Gastrocnemius medialis (tissue), 4 donors: Measurements from ENCODE around the gene CLCN6. TPM values are rescaled to one million over a fixed set of nuclear protein-coding genes. Genes with fewer than 3 reads are reported as not detected.

Experiments
- ATAC-seq, 2 donors: fragments of 150-250 bp; one replicate each; pipeline ENCODE4 v1.9.1; 2016
- DNase-seq, 2 donors: peaks; one replicate each; pipeline ENCODE4 v3.0.0-alpha.2; 2019
- H3K27ac ChIP-seq, 4 donors: fragments of 200-600 bp; sonication (generic); 1 replicate in 1 of 4; 2 replicates in 3 of 4; pipeline ENCODE4 v1.5.1; 2016 to 2018; ENCODE audit warnings: mild to moderate bottlenecking in 2 of 4, moderate library complexity in 1 of 4
- H3K27me3 ChIP-seq, 3 donors: fragments of 200-600 bp; sonication (generic) in 2 of 3; 1 replicate in 1 of 3; 2 replicates in 2 of 3; pipeline versions ENCODE4 v1.5.1 to v1.6.0; 2016 to 2019; ENCODE audit warnings: mild to moderate bottlenecking in 1 of 3, moderate library complexity in 1 of 3
- H3K36me3 ChIP-seq, 2 donors: fragments of 200-600 bp; sonication (generic) in 1 of 2; one replicate each; pipeline ENCODE4 v1.5.1; 2017 to 2018
- H3K4me1 ChIP-seq, 2 donors: fragments of 200-600 bp; sonication (generic) in 1 of 2; one replicate each; pipeline ENCODE4 v1.5.1; 2016 to 2017; ENCODE audit warnings: mild to moderate bottlenecking in 2 of 2
- H3K4me3 ChIP-seq, 4 donors: fragments of 200-600 bp; sonication (generic) in 3 of 4; 1 replicate in 1 of 4; 2 replicates in 3 of 4; pipeline ENCODE4 v1.5.1; 2016 to 2019; ENCODE audit warnings: mild to moderate bottlenecking in 2 of 4
- H3K9me3 ChIP-seq, 3 donors: fragments of 200-600 bp; sonication (generic) in 2 of 3; 1 replicate in 1 of 3; 2 replicates in 2 of 3; pipeline ENCODE4 v1.5.1; 2016 to 2019
- CTCF ChIP-seq, 5 experiments: fragments of 450-650 bp in 3 of 5; fragments of 200-600 bp in 2 of 5; sonication (generic) in 2 of 5; IDR thresholded peaks in 4 of 5; conservative IDR thresholded peaks in 1 of 5; 1 replicate in 4 of 5; 2 replicates in 1 of 5; pipeline ENCODE4 v1.5.1; 2016 to 2019; ENCODE audit warnings: antibody characterized with exemption in 5 of 5, mild to moderate bottlenecking in 3 of 5, moderate library complexity in 3 of 5
- POLR2A ChIP-seq, 2 donors: fragments of 450-650 bp; IDR thresholded peaks; one replicate each; pipeline ENCODE4 v1.6.1; 2017; ENCODE audit warnings: antibody characterized with exemption in 2 of 2, mild to moderate bottlenecking in 2 of 2, moderate library complexity in 2 of 2
- in situ Hi-C, 4 donors: fragments of 200-750 bp; cut with MboI; loops; one replicate each; pipeline versions ENCODE4 v1.15.0 to v1.8.0; 2017; ENCODE audit warnings: low sequenced_read_pairs in 4 of 4
- intact Hi-C: fragments of 100-400 bp; cut with DNase I; formaldehyde crosslinking; loops from one replicate; pipeline ENCODE4 v1.15.1; 2023; ENCODE audit warnings: low total_unique reads
- total RNA-seq, 4 donors: library from RNA; depleted of rRNA; stranded (reverse); fragments of >200 nt; gene quantifications; one replicate each; pipeline versions ENCODE4 v1.1.0 to v1.2.3, GENCODE V29; 2016

The CLCN6 gene
- total RNA-seq, 4 donors from 2014 or later = 7.1 to 11.9 (median 9.5) TPM

GRCh38 chr1:11887666-11888007, 81.6 kb downstream of the CLCN6 start:
- ATAC-seq (no peak), DNase-seq (no peak)
- Histone ChIP-seq H3K36me3 (no peaks in the 10 kb centered on the region), H3K9me3 (no peaks in the 10 kb centered on the region), H3K4me1 (peaks cover 23 to 35% of the 10 kb centered on the region in 2 donors), H3K27ac (peak overlapping the region; percentile 74 to 92 (median 80)), H3K27me3 (no peaks in the 10 kb centered on the region), H3K4me3 (no peak overlapping the region)
- intact Hi-C loops (loop anchor here (5.0 kb wide), 1 partner anchor 150 kb away; the partner anchor contains the start of gene AGTRAP), in situ Hi-C loops (no loop called here)
- TF ChIP-seq POLR2A (IDR thresholded peaks at IDR 0.05) (no peak), CTCF (IDR thresholded peaks at IDR 0.05 in 4 of 5, conservative IDR thresholded peaks at IDR 0.05 in 1 of 5) (no peak)

- ATAC-seq (no peak), DNase-seq (no peak)
- Histone ChIP-seq H3K4me1 (peaks cover 23 to 28% of the 10 kb centered on the region in 2 donors), H3K36me3 (no peaks in the 10 kb centered on the region), H3K27me3 (no peaks in the 10 kb centered on the region), H3K9me3 (no peaks in the 10 kb centered on the region), H3K4me3 (no peak overlapping the region), H3K27ac (no peak overlapping the region)
- TF ChIP-seq POLR2A (IDR thresholded peaks at IDR 0.05) = no peak
- TF ChIP-seq CTCF (IDR thresholded peaks at IDR 0.05 in 4 of 5, conservative IDR thresholded peaks at IDR 0.05 in 1 of 5) = no peak
- intact Hi-C loops = loop anchor here (5.0 kb wide), 1 partner anchor 151 kb away; the partner anchor contains the start of gene AGTRAP
- in situ Hi-C loops = no loop called here
These were observed 82.3 kb downstream of the CLCN6 start for GRCh38 chr1:11888206-11888876.

GRCh38 chr1:11888877-11889208, 82.9 kb downstream of the CLCN6 start:
- DNase-seq (no peak), ATAC-seq (no peak)
- H3K4me1 ChIP-seq = peaks cover 23 to 28% of the 10 kb centered on the region in 2 donors
- no peaks in the 10 kb centered on the region for H3K36me3 ChIP-seq
- no peaks in the 10 kb centered on the region for H3K9me3 ChIP-seq
- no peak for TF ChIP-seq CTCF (IDR thresholded peaks at IDR 0.05 in 4 of 5, conservative IDR thresholded peaks at IDR 0.05 in 1 of 5)
- no peak for TF ChIP-seq POLR2A (IDR thresholded peaks at IDR 0.05)
- in situ Hi-C loops (no loop called here), intact Hi-C loops (loop anchor here (5.0 kb wide), 1 partner anchor 152 kb away; the partner anchor contains the start of gene AGTRAP)
- no peaks in the 10 kb centered on the region for H3K27me3 ChIP-seq
- no peak overlapping the region for H3K27ac ChIP-seq
- H3K4me3 ChIP-seq = no peak overlapping the region

GRCh38 chr1:11891433-11892186, 85.6 kb downstream of the CLCN6 start:
- DNase-seq (no peak), ATAC-seq (no peak)
- in situ Hi-C loops = loop anchor here in 2 of 4 donors (10.0 kb wide), 1 partner anchor 47 kb away; the partner anchor contains the start of gene NPPA (in 2 of the 2)
- intact Hi-C loops = no loop called here
- Histone ChIP-seq H3K27ac (no peak overlapping the region), H3K4me1 (peaks cover 13 to 14% of the 10 kb centered on the region in 2 donors), H3K36me3 (no peaks in the 10 kb centered on the region), H3K9me3 (no peaks in the 10 kb centered on the region), H3K27me3 (peaks cover 0 to 6% (median 5%) of the 10 kb centered on the region in 3 donors), H3K4me3 (no peak overlapping the region)
- TF ChIP-seq POLR2A (IDR thresholded peaks at IDR 0.05) (no peak), CTCF (IDR thresholded peaks at IDR 0.05 in 4 of 5, conservative IDR thresholded peaks at IDR 0.05 in 1 of 5) (no peak)

Other genes with a start within 250 kb of the CLCN6 start
- gene FBXO2, start 151.8 kb upstream of the CLCN6 start, total RNA-seq = 10 to 100 TPM in 1 of 4 donors, 1 to 10 TPM in 3; 2.0 to 20.8 (median 4.8) TPM
- 1 to 10 TPM; 1.7 to 9.4 (median 5.4) TPM for gene FBXO44, start 151.3 kb upstream of the CLCN6 start, total RNA-seq
- gene FBXO6, start 142.0 kb upstream of the CLCN6 start, total RNA-seq = 10 to 100 TPM; 15.7 to 34.4 (median 25.5) TPM
- gene MAD2L2, start 125.0 kb upstream of the CLCN6 start, total RNA-seq = 10 to 100 TPM; 41.2 to 57.4 (median 46.9) TPM
- gene DRAXIN, start 114.5 kb upstream of the CLCN6 start, total RNA-seq = not detected
- gene AGTRAP, start 70.1 kb upstream of the CLCN6 start, total RNA-seq = 100 to 1,000 TPM in 2 of 4 donors, 10 to 100 TPM in 2; 37.8 to 144 (median 103) TPM
- 1 to 10 TPM in 1 of 4 donors, under 1 TPM in 1, not detected in 2; 1.00 to 1.4 TPM for gene C1orf167, start 44.0 kb upstream of the CLCN6 start, total RNA-seq
- gene MTHFR, start 227 bp upstream of the CLCN6 start, total RNA-seq = 10 to 100 TPM; 10.2 to 24.7 (median 18.1) TPM
- gene NPPA, start 41.6 kb downstream of the CLCN6 start, total RNA-seq = 1 to 10 TPM in 2 of 4 donors, under 1 TPM in 1, not detected in 1; 0.53 to 4.2 (median 1.9) TPM
- gene NPPB, start 52.8 kb downstream of the CLCN6 start, total RNA-seq = not detected
- 100 to 1,000 TPM in 1 of 4 donors, 10 to 100 TPM in 3; 71.0 to 126 (median 85.1) TPM for gene KIAA2013, start 120.2 kb downstream of the CLCN6 start, total RNA-seq
- gene PLOD1, start 128.5 kb downstream of the CLCN6 start, total RNA-seq = 10 to 100 TPM; 23.9 to 66.5 (median 54.8) TPM
- 100 to 1,000 TPM; 176 to 282 (median 217) TPM for gene MFN2, start 174.3 kb downstream of the CLCN6 start, total RNA-seq
- gene MIIP, start 213.3 kb downstream of the CLCN6 start, total RNA-seq = 10 to 100 TPM; 32.4 to 43.1 (median 40.1) TPM